ENCODE data around the gene ZHX3.

The ZHX3 gene

DNA sequence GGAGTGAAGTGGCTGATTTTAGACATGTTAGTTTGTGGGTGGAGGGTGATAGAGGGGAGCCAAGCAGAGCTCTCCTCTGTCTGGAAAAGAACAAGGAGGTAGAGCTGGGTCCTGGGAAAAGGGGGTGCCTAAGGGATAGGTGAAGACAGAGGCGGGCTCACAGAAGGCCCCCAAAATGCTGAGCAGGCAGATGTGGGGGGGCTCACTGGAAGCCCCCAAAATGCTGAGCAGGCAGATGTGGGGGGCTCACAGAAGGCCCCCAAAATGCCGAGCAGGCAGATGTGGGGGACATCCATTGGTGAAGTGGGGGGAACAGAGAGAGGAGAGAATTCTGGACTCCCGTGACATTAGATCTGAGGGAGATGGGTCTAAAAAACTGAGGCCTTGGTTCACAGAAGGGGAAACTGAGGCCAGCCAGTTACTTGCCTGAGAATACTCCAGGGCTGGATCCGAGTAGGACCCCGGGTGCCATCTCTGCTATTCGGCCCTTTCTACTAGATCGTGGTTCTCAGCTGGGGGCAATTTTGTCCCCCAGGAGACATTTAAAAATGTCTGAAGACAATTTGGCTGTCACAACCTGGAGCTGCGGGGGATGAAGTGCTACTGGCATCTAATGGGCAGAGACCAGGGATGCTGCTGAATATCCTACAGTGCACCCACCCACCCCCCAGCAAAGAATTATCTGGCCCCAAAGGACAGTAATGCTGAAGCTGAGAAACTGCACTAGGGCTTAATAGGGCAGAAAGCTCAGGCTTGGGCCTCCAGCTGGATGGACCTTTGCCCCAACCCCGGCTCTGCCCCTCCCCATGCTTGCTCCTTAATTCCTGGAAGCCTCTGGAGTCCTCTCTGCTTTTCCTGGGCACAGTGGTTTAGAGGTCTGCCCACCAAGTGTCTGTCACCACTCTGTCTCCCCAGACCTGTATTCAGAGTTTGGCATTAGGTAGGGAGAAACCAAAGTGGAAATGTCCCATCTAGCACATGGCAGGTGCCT is 25.2 kb upstream of the ZHX3 start:
- H3K4me3 ChIP-seq (IDR thresholded peaks at IDR 0.05; ENCODE audit: insufficient read depth, low read depth, low read length): no peak overlapping the region
- no peak overlapping the region for H3K27ac ChIP-seq
- TF ChIP-seq, protein P1, sequence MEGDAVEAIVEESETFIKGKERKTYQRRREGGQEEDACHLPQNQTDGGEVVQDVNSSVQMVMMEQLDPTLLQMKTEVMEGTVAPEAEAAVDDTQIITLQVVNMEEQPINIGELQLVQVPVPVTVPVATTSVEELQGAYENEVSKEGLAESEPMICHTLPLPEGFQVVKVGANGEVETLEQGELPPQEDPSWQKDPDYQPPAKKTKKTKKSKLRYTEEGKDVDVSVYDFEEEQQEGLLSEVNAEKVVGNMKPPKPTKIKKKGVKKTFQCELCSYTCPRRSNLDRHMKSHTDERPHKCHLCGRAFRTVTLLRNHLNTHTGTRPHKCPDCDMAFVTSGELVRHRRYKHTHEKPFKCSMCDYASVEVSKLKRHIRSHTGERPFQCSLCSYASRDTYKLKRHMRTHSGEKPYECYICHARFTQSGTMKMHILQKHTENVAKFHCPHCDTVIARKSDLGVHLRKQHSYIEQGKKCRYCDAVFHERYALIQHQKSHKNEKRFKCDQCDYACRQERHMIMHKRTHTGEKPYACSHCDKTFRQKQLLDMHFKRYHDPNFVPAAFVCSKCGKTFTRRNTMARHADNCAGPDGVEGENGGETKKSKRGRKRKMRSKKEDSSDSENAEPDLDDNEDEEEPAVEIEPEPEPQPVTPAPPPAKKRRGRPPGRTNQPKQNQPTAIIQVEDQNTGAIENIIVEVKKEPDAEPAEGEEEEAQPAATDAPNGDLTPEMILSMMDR (conservative IDR thresholded peaks at IDR 0.05; ENCODE audit: low read depth, low read length): no peak
- H3K4me1 ChIP-seq (ENCODE audit: low read depth, poor library complexity, severe bottlenecking): peaks cover 15% of the 10 kb centered on the region
- no peaks in the 10 kb centered on the region; the same call in 1 of the 2 replicates for H3K27me3 ChIP-seq (ENCODE audit: insufficient read depth, low read depth)
- no peak overlapping the region for H3K9ac ChIP-seq
- no peaks in the 10 kb centered on the region for H4K20me1 ChIP-seq (ENCODE audit: insufficient read depth)
- no peaks in the 10 kb centered on the region for H3K79me2 ChIP-seq (ENCODE audit: insufficient read depth, low read depth)
- H3K36me3 ChIP-seq (ENCODE audit: insufficient read depth): no peaks in the 10 kb centered on the region
- no peak overlapping the region for H2AFZ ChIP-seq (ENCODE audit: low read depth)
- no peak overlapping the region for H3K4me2 ChIP-seq

DNA sequence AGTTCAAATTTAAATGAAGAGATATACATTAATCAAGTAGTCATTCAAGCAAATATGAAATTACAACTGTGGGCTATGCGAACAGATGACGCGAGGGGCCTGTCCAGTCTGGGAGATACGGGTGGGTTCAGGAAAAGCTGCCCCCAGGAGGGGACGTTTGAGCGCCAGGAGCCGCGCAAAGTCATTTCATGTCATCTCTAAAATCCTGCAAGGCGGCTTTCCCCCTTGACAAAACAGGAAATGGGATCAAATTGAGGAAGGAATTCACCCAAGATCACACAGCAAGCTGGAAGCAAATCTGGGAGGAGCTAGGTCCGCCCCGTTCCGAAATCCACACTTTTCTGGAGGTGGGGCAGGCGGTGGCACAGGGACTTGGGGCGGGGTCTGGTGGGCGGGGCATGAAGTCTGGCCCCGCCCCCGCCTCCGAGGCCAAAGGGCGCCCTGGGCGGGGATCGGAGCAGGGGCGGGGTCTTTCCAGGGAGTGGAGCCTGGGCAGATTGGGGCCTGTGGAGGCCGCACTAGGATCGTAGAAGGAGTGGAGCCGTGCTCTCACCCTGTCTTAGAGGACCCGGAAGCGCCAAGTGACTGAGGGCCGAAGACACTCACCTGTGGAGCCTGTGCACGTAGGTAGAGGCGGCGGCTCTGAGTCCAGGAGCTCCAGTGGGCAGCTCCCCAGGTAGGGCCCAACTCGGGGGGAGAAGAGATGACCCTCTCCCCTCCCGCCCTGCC is 23.0 kb upstream of the ZHX3 start, which contains the start of gene LPIN3:
Gene LPIN3, plus strand, starts transcription at position 495 of the 729 bp plus-strand sequence. CDS start 4,983 bp downstream, outside the sequence.
- H3K9ac ChIP-seq: no peak within 1 kb of the TSS
- no peaks in the 10 kb centered on the region for H4K20me1 ChIP-seq (ENCODE audit: insufficient read depth)
- TF ChIP-seq, protein P1 (conservative IDR thresholded peaks at IDR 0.05; ENCODE audit: low read depth, low read length): peak; percentile 71
- no peak within 1 kb of the TSS for H3K4me3 ChIP-seq (IDR thresholded peaks at IDR 0.05; ENCODE audit: insufficient read depth, low read depth, low read length)
- H3K4me1 ChIP-seq (ENCODE audit: low read depth, poor library complexity, severe bottlenecking): peaks cover 15% of the 10 kb centered on the region
- peak within 1 kb of the TSS; percentile 36; the same call in 1 of the 2 replicates for H2AFZ ChIP-seq (ENCODE audit: low read depth)
- no peaks in the 10 kb centered on the region for H3K79me2 ChIP-seq (ENCODE audit: insufficient read depth, low read depth)
- peak within 1 kb of the TSS; percentile 32; the same call in 1 of the 2 replicates for H3K4me2 ChIP-seq
- no peaks in the 10 kb centered on the region for H3K36me3 ChIP-seq (ENCODE audit: insufficient read depth)
- H3K27me3 ChIP-seq (ENCODE audit: insufficient read depth, low read depth): no peaks in the 10 kb centered on the region; the same call in 1 of the 2 replicates
- no peak within 1 kb of the TSS for H3K27ac ChIP-seq

DNA sequence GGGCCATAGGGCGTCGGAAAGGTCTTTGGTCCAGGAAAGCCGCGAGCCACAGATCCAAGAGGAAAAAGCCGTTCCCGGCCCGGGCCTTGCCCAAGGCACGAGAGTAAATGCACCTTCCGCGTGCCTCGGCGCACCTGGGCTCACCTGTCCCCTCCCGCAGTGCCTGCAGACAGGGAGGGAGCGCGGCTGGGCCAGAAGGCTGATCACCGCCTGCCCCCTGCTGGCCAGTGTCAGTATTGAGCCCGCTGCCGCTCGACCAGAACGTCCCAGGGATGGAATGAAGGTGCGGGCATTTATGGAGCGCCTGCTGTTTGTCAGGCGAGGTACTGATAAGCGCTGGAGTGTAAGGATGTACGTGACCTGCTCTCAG is 22.4 kb upstream of the ZHX3 start:
- TF ChIP-seq, protein P1 (conservative IDR thresholded peaks at IDR 0.05; ENCODE audit: low read depth, low read length): peak; percentile 99
- H3K4me1 ChIP-seq (ENCODE audit: low read depth, poor library complexity, severe bottlenecking): peaks cover 15% of the 10 kb centered on the region
- H3K27me3 ChIP-seq (ENCODE audit: insufficient read depth, low read depth): no peaks in the 10 kb centered on the region; the same call in 1 of the 2 replicates
- no peaks in the 10 kb centered on the region for H3K36me3 ChIP-seq (ENCODE audit: insufficient read depth)
- H4K20me1 ChIP-seq (ENCODE audit: insufficient read depth): no peaks in the 10 kb centered on the region
- H2AFZ ChIP-seq (ENCODE audit: low read depth): peak overlapping the region; percentile 36; the same call in 1 of the 2 replicates
- H3K4me2 ChIP-seq: peak overlapping the region; percentile 32; the same call in 1 of the 2 replicates
- no peaks in the 10 kb centered on the region for H3K79me2 ChIP-seq (ENCODE audit: insufficient read depth, low read depth)
- no peak overlapping the region for H3K4me3 ChIP-seq (IDR thresholded peaks at IDR 0.05; ENCODE audit: insufficient read depth, low read depth, low read length)
- H3K9ac ChIP-seq: no peak overlapping the region
- H3K27ac ChIP-seq: no peak overlapping the region

DNA sequence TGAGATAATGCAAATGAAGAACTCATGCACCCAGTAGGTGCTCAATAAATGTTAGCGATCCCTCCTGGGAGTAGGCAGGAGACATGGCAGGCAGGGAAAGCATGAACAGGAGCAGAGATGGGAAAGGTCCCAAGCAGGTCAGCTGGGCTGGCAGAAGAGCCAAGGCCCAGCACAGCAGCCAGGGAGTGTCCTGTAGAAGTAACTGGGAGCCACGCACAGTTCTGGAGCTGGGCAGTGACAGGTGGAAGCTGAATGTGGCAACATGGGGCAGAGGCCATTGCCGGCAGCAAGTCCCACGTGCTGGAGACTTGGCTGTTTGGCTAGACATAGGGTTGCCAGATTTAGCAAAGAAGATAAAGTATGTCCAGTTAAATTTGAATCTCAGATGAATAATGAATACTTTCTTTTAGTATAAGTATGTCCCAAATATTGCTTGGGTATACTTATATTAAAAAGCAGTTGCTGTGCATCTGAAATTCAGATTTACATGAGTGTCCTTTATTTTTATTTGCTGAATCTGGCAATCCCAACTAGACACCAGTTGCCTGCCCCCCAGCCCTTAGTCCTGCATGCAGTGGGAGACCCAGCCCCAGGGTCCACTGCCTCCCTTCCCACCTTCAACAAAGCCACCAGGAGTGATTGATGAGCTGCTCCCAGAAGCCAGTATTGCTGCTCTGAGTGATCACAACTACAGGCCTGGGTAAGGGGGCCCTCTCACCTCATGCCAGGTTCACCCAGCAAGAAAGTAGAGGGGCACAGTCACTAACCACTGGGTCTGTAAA is 19.4 kb upstream of the ZHX3 start:
- TF ChIP-seq, protein P1 (conservative IDR thresholded peaks at IDR 0.05; ENCODE audit: low read depth, low read length): no peak

More for the DNA sequence above, 19.4 kb upstream of the ZHX3 start:
- Histone ChIP-seq H3K36me3 (ENCODE audit: insufficient read depth) (no peaks in the 10 kb centered on the region), H3K4me2 (no peak overlapping the region), H3K27ac (no peak overlapping the region), H3K9ac (no peak overlapping the region), H4K20me1 (ENCODE audit: insufficient read depth) (no peaks in the 10 kb centered on the region), H3K4me1 (ENCODE audit: low read depth, poor library complexity, severe bottlenecking) (peaks cover 11% of the 10 kb centered on the region), H3K4me3 (IDR thresholded peaks at IDR 0.05; ENCODE audit: insufficient read depth, low read depth, low read length) (no peak overlapping the region), H3K27me3 (ENCODE audit: insufficient read depth, low read depth) (no peaks in the 10 kb centered on the region; the same call in 1 of the 2 replicates), H3K79me2 (ENCODE audit: insufficient read depth, low read depth) (no peaks in the 10 kb centered on the region), H2AFZ (ENCODE audit: low read depth) (no peak overlapping the region)
